H54 (cell line): ENCODE results near the gene GMDS.

Source experiments
- DNase-seq: peaks from one replicate; pipeline ENCODE4 v3.0.0; 2011; ENCODE audit warnings: low spot score, mixed read lengths; ENCODE audit not compliant: insufficient read length
- FAIRE-seq: peaks from 3 replicates; lab custom pipeline; 2011; peaks lifted over from hg19 to GRCh38; lab: Jason Lieb, UNC
- POLR2A ChIP-seq: IDR thresholded peaks from 2 replicates; pipeline ENCODE4 v1.6.1; 2011; ENCODE audit warnings: low read depth, mild to moderate bottlenecking, low read length

Gene GMDS

GRCh38 chr6:2209226-2209809 is 36.1 kb downstream of the GMDS start:
- DNase-seq (no peak), FAIRE-seq (peak; percentile 88)
- no peak for TF ChIP-seq POLR2A

DNA sequence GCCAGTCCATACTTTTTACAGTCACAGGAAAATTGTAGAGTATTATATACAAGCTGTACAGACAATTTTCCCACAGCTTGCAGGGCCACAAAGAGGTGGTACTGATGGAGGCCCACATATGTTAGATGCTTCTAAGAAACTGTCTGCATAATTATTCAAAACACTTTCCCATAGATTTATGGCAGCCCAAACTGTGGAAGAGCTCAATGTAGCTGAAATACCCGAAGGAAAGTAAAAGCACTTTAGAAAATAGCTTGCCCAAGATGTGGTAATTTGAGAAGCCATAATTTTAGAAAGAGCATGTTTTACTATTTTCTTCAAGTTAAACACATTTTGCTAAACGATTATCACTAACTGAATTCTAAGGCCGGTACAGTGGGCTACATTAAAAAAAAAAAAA is 36.9 kb downstream of the GMDS start:
- DNase-seq (no peak), FAIRE-seq (no peak)
- no peak for TF ChIP-seq POLR2A

DNA sequence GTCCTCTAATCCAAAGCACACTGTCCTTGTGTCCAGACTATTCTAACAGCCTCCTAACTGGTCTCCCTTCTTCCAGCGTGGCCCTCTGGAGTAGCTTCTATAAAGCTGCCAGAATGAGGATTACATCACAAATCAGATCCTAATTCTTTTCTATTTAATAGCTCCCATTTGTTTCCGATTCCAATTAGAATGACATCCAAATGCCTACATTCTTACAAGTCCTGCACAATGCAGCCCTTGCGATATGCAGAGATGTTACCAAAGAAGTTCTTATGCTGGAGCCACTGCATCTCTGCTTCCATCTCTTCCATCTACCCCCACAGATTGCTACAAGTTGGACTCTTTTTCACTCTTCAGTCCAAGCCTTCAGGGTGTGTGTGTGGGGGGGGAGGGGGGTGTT is 40.0 kb downstream of the GMDS start:
- FAIRE-seq (no peak), DNase-seq (no peak)
- TF ChIP-seq POLR2A, result no peak

- no peak for TF ChIP-seq POLR2A
- DNase-seq (no peak), FAIRE-seq (no peak)
Observed at GRCh38 chr6:2204272-2204671, 41.1 kb downstream of the GMDS start.

DNA sequence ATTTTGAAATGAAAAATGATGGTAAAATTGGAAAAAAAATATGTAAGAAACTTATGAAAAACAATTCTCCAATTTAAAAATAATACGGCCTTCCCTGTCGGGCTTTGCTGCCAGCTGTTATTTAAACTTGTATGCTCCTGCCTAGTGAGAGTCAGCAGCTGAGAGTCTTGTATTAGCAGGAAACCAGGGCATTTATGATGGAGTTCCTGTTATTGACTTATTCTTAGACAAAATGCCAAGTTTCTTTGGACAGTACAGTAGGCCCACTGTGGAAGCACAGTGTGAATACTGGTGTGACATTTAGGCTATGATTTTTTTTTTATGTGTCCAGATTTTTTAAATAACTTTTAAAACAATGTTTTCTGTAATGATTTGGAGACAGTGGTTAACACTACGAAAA is 42.1 kb downstream of the GMDS start:
- TF ChIP-seq POLR2A, result no peak
- no peak for DNase-seq
- FAIRE-seq, result no peak

- no peak for TF ChIP-seq POLR2A
- DNase-seq (no peak), FAIRE-seq (no peak)
Observed at GRCh38 chr6:2197984-2198383, 47.4 kb downstream of the GMDS start.

DNA sequence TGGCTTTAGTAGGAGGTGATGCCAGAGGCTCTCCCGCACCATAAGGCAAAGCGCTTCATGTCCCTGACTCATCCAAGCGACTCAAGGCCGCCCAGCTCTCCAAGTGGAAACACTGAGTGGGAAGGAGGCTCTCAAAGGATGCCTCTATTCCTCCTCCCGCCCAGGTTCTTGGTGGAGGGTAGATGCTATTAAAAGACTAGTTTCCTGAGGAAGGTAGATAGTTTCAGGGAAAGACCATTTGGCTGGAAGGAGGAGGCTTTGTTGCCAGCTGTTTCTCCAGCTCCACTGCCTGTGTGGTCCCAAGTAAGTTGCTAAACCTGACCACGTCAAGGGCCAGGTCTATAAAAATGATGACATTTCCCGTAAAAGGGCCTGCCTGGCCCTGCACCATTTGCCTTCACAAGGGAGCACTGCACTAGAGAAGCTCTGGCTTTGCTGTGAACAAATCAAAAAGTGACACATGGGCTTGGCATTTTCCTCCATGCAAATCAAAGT is 48.2 kb downstream of the GMDS start:
- DNase-seq, result peak; percentile 6
- FAIRE-seq, result no peak
- no peak for TF ChIP-seq POLR2A

GRCh38 chr6:2196079-2196679 is 49.2 kb downstream of the GMDS start:
- no peak for TF ChIP-seq POLR2A
- FAIRE-seq (no peak), DNase-seq (peak; percentile 9)

DNA sequence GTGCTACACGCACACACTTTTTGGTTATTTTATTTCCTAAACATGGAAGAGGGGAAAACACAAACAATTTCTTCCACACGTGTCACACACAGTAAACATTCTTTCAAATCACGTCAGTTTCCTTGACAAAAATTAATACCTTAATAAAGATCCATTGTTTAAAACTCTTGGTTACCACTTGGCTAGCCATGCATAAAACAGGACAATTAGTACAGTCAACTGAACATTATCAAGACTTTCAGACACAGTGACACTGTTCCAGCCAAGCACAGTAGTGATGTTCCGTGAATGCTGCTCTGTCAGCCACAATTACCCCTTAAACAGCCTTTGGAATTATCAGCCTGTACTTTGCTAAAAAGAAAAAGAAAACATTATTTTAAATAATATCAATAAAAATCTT is 50.8 kb downstream of the GMDS start:
- TF ChIP-seq POLR2A, result no peak
- DNase-seq, result no peak
- no peak for FAIRE-seq

DNA sequence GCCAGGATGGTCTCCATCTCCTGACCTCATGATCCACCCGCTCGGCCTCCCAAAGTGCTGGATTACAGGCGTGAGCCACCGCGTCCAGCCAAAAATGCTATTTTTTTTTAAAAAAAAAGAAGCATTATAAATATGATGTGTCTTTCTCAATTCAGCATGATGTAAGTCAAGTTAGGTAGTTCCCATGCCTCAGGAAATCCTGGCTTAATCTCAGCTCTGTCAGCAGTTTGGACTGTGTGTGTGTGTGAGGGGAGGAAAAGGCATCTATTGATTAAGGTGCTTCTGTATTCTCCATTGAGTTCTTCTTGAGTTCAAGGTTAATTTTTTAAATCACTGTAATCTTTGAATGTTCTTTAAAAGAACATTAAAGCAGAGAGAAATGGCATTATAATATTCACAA is 51.5 kb downstream of the GMDS start:
- no peak for DNase-seq
- TF ChIP-seq POLR2A, result no peak
- no peak for FAIRE-seq

DNA sequence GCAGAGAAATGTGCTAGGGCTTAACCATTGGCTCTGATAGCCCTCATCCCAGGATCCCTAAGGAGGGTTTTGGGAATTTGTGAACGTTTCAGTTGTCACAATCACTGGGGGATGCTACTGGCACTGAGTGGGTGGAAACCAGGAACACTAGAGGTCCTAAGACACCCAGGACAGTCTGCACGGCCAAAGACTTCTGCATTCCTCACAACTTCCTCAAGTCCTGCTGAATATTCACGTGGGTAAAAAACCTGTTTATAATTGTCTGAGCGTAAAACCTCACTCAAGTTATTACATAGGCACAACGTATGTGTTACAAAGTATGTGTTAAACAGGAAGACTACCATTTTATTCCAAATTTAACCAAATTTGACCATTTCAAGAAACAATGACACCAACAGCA is 52.4 kb downstream of the GMDS start:
- DNase-seq (no peak), FAIRE-seq (no peak)
- TF ChIP-seq POLR2A, result no peak

GRCh38 chr6:2191390-2191740 is 54.0 kb downstream of the GMDS start:
- FAIRE-seq, result no peak
- no peak for TF ChIP-seq POLR2A
- DNase-seq, result no peak

DNA sequence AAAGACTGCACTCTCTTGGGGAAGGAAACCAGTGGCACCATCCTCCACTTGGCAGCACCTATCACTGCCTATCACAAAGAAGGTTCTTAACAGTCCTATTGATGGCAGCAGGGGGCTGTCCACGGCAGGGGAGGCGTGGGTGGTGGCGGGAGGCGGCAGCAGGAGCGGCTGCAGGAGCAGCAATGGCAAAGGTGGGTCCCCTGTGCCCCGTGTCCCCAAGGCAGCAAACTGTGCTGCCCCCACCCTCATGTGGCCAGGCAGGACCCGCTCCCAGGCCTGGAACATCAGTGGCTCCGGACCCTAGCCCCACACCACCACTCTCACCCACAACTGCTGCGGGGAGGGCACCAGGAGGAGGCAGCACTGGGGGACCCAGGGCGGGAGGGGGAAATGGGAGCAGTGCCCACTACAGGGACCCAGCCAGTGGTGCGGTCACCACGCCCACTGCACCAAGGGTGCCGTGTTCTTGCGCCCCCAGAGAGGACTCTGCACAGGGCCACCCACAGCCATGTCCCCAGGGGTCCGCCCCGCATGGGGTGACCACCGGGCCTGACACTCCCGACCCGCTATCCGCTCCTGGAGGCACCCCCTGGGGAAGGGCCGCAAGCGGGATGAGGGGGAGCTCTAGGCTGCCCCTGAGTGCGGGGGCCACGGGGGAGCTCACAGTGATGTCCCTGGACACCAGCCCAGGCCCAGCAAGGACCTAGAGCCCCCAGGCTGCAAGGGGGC is 54.6 kb downstream of the GMDS start:
- DNase-seq (no peak), FAIRE-seq (no peak)
- no peak for TF ChIP-seq POLR2A

GRCh38 chr6:2188856-2189384 is 56.5 kb downstream of the GMDS start:
- FAIRE-seq (no peak), DNase-seq (no peak)
- TF ChIP-seq POLR2A, result no peak

DNA sequence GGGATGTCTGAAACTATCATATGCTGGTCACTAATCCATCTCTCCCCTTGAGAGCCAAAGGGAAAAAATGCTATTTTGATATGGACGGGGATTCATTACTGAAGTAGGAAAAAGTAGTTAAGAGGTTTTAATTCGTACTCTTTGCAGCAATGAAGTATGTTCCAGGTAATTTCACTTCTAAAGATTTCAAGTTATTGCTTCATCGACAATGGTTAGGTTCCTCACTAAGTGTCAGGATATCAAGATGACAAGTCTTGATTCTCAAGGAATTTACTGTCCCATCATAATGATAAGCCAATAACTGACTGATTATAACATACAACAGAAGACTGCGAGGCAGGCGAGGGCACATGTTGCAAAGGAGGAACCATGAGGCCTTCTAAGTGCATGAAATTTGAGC is 57.0 kb downstream of the GMDS start:
- FAIRE-seq, result no peak
- DNase-seq, result no peak
- TF ChIP-seq POLR2A, result no peak
